HG03469 (cell line): ENCODE results near the gene TTYH3.
"Not testable (repeated sequence)": the region's sequence is repeated elsewhere in the genome, so short reads cannot be mapped to it uniquely, and the experiment has no call there.

Experiments used
- ATAC-seq: cut with Tn5 transposase; IDR thresholded peaks from one replicate; pipeline ENCODE4 v1.9.1; 2021; ENCODE audit warnings: mild to moderate bottlenecking, moderate library complexity, moderate number of reproducible peaks; ENCODE audit not compliant: unreplicated experiment

Gene TTYH3

GRCh38 chr7:2661602-2662272 is 30.0 kb downstream of the TTYH3 start:
- no peak for ATAC-seq

- no peak for ATAC-seq
Measured at GRCh38 chr7:2662273-2663120, 30.7 kb downstream of the TTYH3 start.

DNA sequence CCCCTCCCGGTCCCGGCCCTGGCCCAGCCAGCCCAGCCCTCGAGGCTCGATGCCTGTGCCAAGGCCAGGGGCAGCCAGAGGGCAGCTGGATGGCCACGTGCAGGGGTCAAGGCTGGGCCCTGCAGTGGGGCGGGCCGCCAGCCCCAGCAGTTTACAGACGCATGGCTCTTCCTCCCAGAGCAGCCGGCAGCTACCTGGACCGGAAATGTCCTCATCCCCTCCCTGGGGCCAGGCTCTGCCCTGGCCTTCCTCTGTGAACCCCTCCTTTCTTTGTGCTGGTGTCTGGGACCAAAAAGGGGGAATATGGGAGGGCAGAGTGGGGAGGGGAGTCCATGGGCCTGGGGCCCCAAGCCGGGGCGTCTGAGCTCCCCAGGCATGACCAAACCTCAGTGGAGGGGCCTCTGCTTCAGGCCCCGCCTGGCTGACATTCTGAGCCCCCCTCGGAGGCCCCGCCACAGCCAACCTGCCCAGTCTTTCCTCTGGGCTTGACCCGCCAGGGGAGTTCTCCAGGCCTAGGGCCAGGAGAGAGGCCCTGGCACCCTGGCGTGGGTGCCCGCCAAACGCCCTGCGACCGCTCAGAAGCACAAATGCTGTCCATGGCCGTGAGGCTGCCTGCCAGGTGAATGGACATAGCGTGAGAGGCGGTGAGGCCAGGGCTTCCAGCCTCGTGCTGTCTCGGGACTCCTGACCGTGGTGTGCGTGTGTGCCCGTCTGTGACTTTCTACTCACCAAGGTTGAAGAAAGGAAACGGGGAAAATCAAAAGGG is 31.5 kb downstream of the TTYH3 start:
- ATAC-seq = no peak

DNA sequence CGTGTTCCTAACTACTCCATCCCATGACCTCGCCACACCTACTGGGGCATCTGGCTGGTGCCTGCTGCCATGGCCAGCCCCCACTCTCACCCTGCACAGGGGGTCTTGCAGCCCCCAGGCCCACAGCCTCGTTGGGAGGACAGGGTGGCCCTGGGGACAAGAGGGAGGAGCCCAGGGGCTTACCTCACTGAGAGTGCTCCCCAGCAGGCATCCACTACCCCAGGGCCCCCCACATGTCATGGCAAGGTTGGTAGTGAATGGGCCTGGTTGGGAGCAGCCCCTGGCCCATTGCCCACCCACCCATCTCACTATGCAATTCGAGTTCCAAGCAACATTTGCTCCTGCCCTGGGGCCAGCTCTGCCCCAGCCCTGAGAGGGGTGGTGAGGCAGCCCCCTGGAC is 32.2 kb downstream of the TTYH3 start:
- no peak for ATAC-seq

DNA sequence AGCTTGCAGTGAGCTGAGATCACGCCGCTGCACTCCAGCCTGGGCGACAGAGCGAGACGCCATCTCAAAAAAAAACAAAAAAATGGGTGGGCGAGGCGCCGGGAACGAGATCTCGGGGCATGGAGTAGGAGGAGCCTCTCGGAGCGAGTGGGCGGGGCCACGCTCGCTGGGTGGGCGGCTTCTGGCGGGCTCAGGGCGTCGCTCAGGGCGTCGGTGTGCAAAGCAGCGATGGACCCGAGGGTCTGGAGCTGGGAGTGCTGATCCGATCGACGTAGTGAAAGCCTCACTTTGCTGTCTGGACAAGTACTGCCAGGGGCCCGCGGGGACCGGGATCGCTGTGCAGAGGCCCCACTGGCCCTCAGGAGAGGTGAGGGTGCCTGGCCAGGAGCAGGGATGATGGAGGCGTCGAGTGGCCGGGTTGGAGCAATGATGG is 33.6 kb downstream of the TTYH3 start:
- ATAC-seq = no peak

DNA sequence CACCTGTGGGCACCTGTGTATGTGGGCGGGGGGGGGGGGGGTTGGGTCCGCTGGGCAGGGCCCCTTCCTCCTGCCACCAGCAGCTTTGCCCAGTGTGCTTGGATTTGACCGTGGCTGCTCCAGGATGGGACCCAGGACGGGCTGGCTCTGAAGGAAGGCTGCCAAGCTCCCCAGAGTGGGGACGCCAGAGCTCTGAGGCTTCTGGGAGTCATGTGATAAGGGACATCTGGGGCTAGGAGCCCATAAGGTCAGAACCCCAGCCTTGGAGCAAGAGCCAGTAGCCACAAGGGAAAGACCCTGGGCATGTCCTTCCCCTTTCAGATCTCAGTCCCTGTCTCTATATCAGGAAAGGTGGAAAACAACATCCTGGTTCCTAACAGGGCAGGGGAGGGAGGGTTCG is 34.4 kb downstream of the TTYH3 start:
- no peak for ATAC-seq

DNA sequence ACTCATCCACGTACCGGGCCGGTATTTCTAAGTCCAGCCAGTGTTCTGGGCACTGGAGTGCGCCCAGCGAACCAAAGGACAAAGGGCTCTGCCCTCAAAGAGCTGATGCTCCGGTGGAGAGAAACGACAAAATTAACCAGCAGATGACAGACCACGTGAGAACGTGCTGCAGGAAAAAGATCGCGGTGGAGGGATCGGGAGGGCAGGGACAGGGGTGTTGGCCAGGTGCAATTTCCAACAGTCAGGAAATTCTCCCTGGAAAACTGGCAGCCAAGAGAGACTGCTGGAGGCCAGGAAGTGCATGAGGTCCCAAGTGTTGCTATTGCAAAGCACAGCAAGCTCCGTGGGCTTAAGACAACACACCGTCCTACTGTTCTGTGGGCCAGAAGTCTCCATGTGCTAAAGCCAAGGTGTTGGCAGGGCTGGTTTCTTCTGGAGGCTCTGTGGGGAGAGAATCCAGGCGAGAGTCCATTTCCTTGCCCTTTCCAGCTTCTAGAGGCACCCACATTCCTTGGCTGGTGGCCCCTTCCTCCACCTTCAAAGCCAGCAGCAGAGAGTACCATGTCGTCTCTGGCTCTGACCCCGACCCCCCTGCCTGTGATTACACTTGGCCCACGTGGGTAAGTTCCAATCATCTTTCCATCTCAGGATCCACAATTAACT is 34.9 kb downstream of the TTYH3 start:
- ATAC-seq = no peak

DNA sequence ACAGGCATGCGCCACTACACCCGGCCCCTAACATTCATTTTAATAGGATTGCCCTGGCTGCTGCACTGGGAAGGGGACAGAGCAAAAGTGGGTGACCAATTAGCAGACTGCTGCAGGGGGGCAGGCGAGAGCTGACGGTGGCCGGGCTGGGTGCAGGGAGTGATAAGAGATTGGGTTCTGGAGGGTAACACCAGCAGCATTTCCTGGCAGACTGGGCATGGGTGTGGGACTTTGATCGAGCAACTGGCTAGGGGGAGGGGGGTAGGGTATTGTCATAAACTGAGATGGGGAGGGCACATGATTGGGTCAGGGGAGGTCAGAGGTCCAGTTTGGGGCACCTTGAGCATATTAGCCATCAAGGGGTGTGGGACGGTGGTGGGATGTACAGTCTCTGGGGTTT is 36.1 kb downstream of the TTYH3 start:
- ATAC-seq = no peak

DNA sequence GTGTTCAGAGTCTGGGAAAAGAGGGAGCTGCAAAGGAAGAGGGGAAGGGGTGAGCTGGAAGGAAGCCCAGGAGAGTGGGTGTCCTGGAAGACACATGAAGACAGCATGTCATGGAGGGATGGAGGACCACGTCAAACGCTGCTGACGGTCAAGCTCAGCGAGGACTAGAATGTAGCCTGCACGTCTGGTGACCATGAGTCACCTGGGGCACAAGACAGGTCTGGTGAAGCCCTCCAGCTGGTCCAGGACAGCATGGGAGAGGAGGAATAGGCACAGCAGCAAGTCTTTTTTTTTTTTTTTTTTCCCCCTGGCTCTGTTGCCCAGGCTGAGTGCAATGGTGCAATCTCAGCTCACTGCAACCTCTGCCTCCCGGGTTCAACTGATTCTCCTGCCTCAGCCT is 36.6 kb downstream of the TTYH3 start:
- ATAC-seq = no peak

DNA sequence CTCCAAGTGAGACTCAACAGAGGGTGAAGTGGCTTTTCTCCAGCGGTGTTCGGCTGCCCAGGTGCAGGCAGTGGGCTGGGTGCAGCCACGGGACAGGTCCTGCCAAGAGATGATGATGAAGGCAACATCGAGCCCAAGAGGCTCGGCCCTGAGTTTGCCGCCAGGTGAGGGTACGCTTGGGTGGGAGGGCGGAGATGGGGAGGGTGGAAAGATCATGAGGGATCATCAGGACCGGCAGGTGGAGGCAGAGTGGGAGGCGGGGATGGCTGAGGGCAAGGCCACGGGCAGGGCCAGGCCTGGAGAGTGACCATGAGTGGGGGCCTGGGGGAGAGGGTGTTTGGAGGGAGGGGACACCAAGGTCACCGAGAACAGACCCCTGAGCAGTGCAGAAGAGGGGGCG is 38.4 kb downstream of the TTYH3 start:
- ATAC-seq = no peak

GRCh38 chr7:2670720-2671391 is 39.1 kb downstream of the TTYH3 start:
- ATAC-seq = no peak

- ATAC-seq = not testable (repeated sequence)
Measured at GRCh38 chr7:2673214-2673613, 41.4 kb downstream of the TTYH3 start.

GRCh38 chr7:2673934-2674333 is 42.1 kb downstream of the TTYH3 start:
- ATAC-seq = no peak

DNA sequence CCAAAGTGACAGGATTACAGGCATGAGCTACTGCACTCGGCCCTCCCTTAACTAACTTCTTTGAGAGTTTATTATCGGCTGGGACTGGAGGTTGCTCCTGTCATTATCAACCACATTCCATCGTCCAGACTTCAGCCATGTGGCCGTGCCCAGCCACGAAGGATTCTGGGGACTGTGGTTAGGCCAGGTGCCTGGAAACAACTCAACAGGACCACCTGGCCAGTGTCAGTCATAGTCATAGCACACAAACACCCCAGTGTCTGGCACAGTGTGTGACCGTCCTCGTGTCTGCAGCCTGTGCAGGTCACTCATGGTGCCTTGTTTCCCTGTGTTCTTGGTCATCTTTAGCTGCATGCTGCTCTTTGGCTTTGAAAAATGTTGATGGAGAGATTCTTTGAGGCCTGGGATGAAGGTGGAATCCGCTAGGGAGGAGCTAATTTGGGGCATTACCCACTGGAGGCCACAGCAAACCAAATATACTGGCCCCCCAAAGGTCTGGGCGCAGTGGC is 43.5 kb downstream of the TTYH3 start:
- ATAC-seq = no peak

GRCh38 chr7:2676576-2676975 is 44.8 kb downstream of the TTYH3 start:
- not testable (repeated sequence) for ATAC-seq

DNA sequence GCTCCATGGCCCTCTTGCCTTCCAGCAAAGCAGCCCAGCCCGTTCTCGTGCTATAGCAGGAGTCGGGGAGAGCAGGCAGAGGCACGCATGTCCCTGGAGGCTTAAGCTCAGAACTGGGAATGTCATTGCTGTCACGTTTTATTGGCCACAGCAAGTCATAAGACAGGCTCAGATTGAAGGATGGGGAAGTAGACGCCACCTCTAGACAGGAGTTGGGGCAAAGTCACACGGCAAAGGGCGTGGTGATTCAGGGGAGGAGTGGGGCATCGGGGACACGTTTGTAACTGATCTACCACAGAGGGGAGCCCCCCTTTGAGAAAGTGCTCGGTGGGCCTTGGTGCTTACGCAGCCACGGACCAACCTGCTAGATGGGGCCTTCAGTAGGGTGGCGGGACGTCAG is 46.7 kb downstream of the TTYH3 start:
- not testable (repeated sequence) for ATAC-seq

GRCh38 chr7:2679135-2680127 is 47.6 kb downstream of the TTYH3 start:
- ATAC-seq = not testable (repeated sequence)

GRCh38 chr7:2680256-2680655 is 48.5 kb downstream of the TTYH3 start:
- no peak for ATAC-seq
